Measurements from ENCODE around the gene MAP7D1. TPM values are rescaled to one million over a fixed set of nuclear protein-coding genes. Genes with fewer than 3 reads are reported as not detected.
"Not testable (repeated sequence)": the region's sequence is repeated elsewhere in the genome, so short reads cannot be mapped to it uniquely, and the experiment has no call there.

Gene MAP7D1
- total RNA-seq, 1 donor from 2014 or later: 71.0 TPM

GRCh38 chr1:36225283-36225899 lies 69.4 kb downstream of the MAP7D1 start:
- Histone ChIP-seq H3K9ac (ENCODE audit: low read depth in 1 of 3, low read length in 3 of 3) (peak overlapping the region; percentile 97 to 99 (median 99)), H3K27ac (ENCODE audit: low read depth, low read length) (peak overlapping the region; percentile 98), H3K27me3 (ENCODE audit: control insufficient read depth in 3 of 3, insufficient read depth in 3 of 3, low read length in 3 of 3) (no peaks in the 10 kb centered on the region), H3K36me3 (ENCODE audit: control insufficient read depth in 3 of 3, insufficient read depth in 3 of 3, low read length in 3 of 3) (peaks cover under 1 to 7% (median 6%) of the 10 kb centered on the region in 3 donors), H3K9me3 (ENCODE audit: control insufficient read depth in 3 of 3, low read length in 3 of 3) (no peaks in the 10 kb centered on the region), H3K4me1 (ENCODE audit: control insufficient read depth in 3 of 3, insufficient read depth in 3 of 3, low read length in 3 of 3) (peaks cover 26 to 40% (median 30%) of the 10 kb centered on the region in 3 donors), H3K4me3 (ENCODE audit: low read length in 3 of 3) (peak overlapping the region; percentile 93 to 98 (median 96))

GRCh38 chr1:36230279-36230678 lies 74.3 kb downstream of the MAP7D1 start:
- H3K9me3 ChIP-seq (ENCODE audit: control insufficient read depth in 3 of 3, low read length in 3 of 3); H3K27me3 ChIP-seq (ENCODE audit: control insufficient read depth in 3 of 3, insufficient read depth in 3 of 3, low read length in 3 of 3); H3K4me3 ChIP-seq (ENCODE audit: low read length in 3 of 3); H3K27ac ChIP-seq (ENCODE audit: low read depth, low read length): not testable (repeated sequence)
- H3K4me1 ChIP-seq (ENCODE audit: control insufficient read depth in 3 of 3, insufficient read depth in 3 of 3, low read length in 3 of 3): peaks cover 38 to 59% (median 49%) of the 10 kb centered on the region in 3 donors
- H3K36me3 ChIP-seq (ENCODE audit: control insufficient read depth in 3 of 3, insufficient read depth in 3 of 3, low read length in 3 of 3): peaks cover 5 to 20% (median 8%) of the 10 kb centered on the region in 3 donors
- peak overlapping the region in 1 of 3 donors; percentile 4 for H3K9ac ChIP-seq (ENCODE audit: low read depth in 1 of 3, low read length in 3 of 3)

Small RNA genes lying within 50 kb of the gene (small RNA-seq; reads per million reads assigned to genes)
- gene RN7SL131P: not detected

Other genes starting within 250 kb of the MAP7D1 start
- 13.0 TPM for gene AGO3, start 225.1 kb upstream of the MAP7D1 start, total RNA-seq
- 2.1 TPM for gene TEKT2, start 72.1 kb upstream of the MAP7D1 start, total RNA-seq
- 21.4 TPM for gene ADPRS, start 67.3 kb upstream of the MAP7D1 start, total RNA-seq
- gene COL8A2, start 30.9 kb upstream of the MAP7D1 start, total RNA-seq: 11.0 TPM
- gene TRAPPC3, start 6.7 kb upstream of the MAP7D1 start, total RNA-seq: 30.3 TPM
- gene THRAP3, start 68.3 kb downstream of the MAP7D1 start, total RNA-seq: 51.7 TPM
- 0.52 TPM for gene SH3D21, start 150.2 kb downstream of the MAP7D1 start, total RNA-seq
- 40.7 TPM for gene EVA1B, start 167.5 kb downstream of the MAP7D1 start, total RNA-seq
- 11.0 TPM for gene STK40, start 229.8 kb downstream of the MAP7D1 start, total RNA-seq
- gene LSM10, start 241.7 kb downstream of the MAP7D1 start, total RNA-seq: 4.2 TPM